Measurements from ENCODE around the gene MDN1. TPM values are rescaled to one million over a fixed set of nuclear protein-coding genes. Genes with fewer than 3 reads are reported as not detected.
"Not testable (repeated sequence)": the region's sequence is repeated elsewhere in the genome, so short reads cannot be mapped to it uniquely, and the experiment has no call there.

MDN1 gene
- total and polyA plus RNA-seq, 8 donors: 15.6 to 27.5 (median 18.1) TPM

DNA sequence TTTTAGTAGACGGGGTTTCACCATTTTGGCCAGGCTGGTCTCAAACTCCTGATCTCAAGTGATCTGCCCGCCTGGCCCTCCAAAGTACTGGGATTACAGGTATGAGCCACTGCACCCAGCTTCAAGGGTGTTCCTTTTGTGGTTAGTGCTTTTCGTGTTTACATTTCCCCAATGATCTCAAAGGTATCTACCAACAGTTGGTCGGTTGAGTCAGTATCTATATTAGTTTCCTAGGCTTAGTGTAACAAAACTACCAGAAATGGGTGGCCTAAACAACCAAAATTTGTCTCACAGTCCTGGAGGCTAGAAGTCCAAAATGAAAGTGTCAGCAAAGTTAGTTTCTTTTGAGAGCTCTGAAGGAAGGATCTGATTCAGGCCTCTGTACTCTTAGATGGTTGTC is 40.1 kb upstream of the MDN1 start:
- H3K27me3 ChIP-seq: no peaks in the 10 kb centered on the region
- H3K4me1 ChIP-seq: no peaks in the 10 kb centered on the region
- TF ChIP-seq, protein P1, sequence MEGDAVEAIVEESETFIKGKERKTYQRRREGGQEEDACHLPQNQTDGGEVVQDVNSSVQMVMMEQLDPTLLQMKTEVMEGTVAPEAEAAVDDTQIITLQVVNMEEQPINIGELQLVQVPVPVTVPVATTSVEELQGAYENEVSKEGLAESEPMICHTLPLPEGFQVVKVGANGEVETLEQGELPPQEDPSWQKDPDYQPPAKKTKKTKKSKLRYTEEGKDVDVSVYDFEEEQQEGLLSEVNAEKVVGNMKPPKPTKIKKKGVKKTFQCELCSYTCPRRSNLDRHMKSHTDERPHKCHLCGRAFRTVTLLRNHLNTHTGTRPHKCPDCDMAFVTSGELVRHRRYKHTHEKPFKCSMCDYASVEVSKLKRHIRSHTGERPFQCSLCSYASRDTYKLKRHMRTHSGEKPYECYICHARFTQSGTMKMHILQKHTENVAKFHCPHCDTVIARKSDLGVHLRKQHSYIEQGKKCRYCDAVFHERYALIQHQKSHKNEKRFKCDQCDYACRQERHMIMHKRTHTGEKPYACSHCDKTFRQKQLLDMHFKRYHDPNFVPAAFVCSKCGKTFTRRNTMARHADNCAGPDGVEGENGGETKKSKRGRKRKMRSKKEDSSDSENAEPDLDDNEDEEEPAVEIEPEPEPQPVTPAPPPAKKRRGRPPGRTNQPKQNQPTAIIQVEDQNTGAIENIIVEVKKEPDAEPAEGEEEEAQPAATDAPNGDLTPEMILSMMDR (IDR thresholded peaks at IDR 0.05): no peak
- peaks cover 0 to 48% (median 19%) of the 10 kb centered on the region in 3 donors for H3K36me3 ChIP-seq
- ATAC-seq (no peak), DNase-seq (no peak), FAIRE-seq (no peak)
- H3K4me3 ChIP-seq: no peak overlapping the region
- intact Hi-C loops (cut with DNase I): no loop called here
- WGBS, 2 donors: 94 to 95% methylated on average over 4 of the region's 4 CpGs
- H3K27ac ChIP-seq: no peak overlapping the region
- no peaks in the 10 kb centered on the region for H3K9me3 ChIP-seq

GRCh38 chr6:89858041-89858440 is 38.4 kb upstream of the MDN1 start:
- no peak overlapping the region for H3K27ac ChIP-seq
- no peak for ATAC-seq
- intact Hi-C loops (cut with DNase I): no loop called here
- no peaks in the 10 kb centered on the region for H3K27me3 ChIP-seq
- no peak for FAIRE-seq
- H3K36me3 ChIP-seq: peaks cover 0 to 60% (median 23%) of the 10 kb centered on the region in 3 donors
- 94 to 100% methylated on average over 1 of the region's 1 CpG for WGBS, 2 donors
- DNase-seq: no peak
- TF ChIP-seq, protein P1 (IDR thresholded peaks at IDR 0.05): no peak
- no peaks in the 10 kb centered on the region for H3K9me3 ChIP-seq
- H3K4me3 ChIP-seq: no peak overlapping the region
- H3K4me1 ChIP-seq: no peaks in the 10 kb centered on the region

- Histone ChIP-seq H3K9me3 (no peaks in the 10 kb centered on the region), H3K4me1 (no peaks in the 10 kb centered on the region), H3K27ac (no peak overlapping the region), H3K36me3 (peaks cover 0 to 25% (median 15%) of the 10 kb centered on the region in 3 donors), H3K4me3 (no peak overlapping the region), H3K27me3 (no peaks in the 10 kb centered on the region)
- no peak for FAIRE-seq
- ATAC-seq: no peak
- intact Hi-C loops (cut with DNase I): no loop called here
- DNase-seq: no peak
- TF ChIP-seq, protein P1 (IDR thresholded peaks at IDR 0.05): no peak
- WGBS, 2 donors: 93 to 100% methylated on average over 1 of the region's 1 CpG
Observed at GRCh38 chr6:89853068-89853467, 33.5 kb upstream of the MDN1 start.

DNA sequence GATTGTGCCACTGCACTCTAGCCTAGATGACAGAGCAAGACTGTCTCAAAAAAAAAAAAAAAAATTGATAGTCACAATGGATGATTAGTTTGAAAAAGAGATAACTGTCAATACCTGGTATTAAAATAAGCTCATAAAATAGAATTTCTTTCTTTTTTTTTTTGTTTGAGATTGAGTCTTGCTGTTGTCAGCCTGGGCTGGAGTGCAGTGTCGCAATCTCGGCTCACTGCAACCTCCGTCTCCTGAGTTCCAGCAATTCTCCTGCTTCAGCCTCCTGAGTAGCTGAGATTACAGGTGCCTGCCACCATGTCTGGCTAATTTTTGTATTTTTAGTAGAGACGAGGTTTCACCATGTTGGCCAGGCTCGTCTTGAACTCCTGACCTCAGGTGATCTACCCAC is 27.9 kb upstream of the MDN1 start:
- ATAC-seq; H3K27ac ChIP-seq; FAIRE-seq; DNase-seq; H3K4me3 ChIP-seq; H3K36me3 ChIP-seq; H3K9me3 ChIP-seq; H3K4me1 ChIP-seq; H3K27me3 ChIP-seq; intact Hi-C loops (cut with DNase I): not testable (repeated sequence)
- 96% methylated on average over 5 of the region's 5 CpGs for WGBS, 2 donors

GRCh38 chr6:89843070-89843469 is 23.5 kb upstream of the MDN1 start:
- H3K27ac ChIP-seq: no peak overlapping the region
- no peak overlapping the region for H3K4me3 ChIP-seq
- no peak for FAIRE-seq
- WGBS, 2 donors: 52% methylated on average over 3 of the region's 3 CpGs
- DNase-seq: no peak
- H3K4me1 ChIP-seq: no peaks in the 10 kb centered on the region
- intact Hi-C loops (cut with DNase I): no loop called here
- H3K36me3 ChIP-seq: no peaks in the 10 kb centered on the region
- H3K9me3 ChIP-seq: no peaks in the 10 kb centered on the region
- H3K27me3 ChIP-seq: no peaks in the 10 kb centered on the region
- no peak for ATAC-seq
- TF ChIP-seq, protein P1 (IDR thresholded peaks at IDR 0.05): no peak
